ENCODE results near the gene DNAJC13.
A peak's percentile ranks its signal among the peaks of the same experiment; 100 is the strongest.
"Not testable (repeated sequence)": the region's sequence is repeated elsewhere in the genome, so short reads cannot be mapped to it uniquely, and the experiment has no call there.

The DNAJC13 gene

GRCh38 chr3:132396255-132396654 is 21.0 kb upstream of the DNAJC13 start:
- TF ChIP-seq, protein P1, sequence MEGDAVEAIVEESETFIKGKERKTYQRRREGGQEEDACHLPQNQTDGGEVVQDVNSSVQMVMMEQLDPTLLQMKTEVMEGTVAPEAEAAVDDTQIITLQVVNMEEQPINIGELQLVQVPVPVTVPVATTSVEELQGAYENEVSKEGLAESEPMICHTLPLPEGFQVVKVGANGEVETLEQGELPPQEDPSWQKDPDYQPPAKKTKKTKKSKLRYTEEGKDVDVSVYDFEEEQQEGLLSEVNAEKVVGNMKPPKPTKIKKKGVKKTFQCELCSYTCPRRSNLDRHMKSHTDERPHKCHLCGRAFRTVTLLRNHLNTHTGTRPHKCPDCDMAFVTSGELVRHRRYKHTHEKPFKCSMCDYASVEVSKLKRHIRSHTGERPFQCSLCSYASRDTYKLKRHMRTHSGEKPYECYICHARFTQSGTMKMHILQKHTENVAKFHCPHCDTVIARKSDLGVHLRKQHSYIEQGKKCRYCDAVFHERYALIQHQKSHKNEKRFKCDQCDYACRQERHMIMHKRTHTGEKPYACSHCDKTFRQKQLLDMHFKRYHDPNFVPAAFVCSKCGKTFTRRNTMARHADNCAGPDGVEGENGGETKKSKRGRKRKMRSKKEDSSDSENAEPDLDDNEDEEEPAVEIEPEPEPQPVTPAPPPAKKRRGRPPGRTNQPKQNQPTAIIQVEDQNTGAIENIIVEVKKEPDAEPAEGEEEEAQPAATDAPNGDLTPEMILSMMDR (conservative IDR thresholded peaks at IDR 0.05; ENCODE audit: low read depth, low read length): no peak
- no peak overlapping the region for H3K4me3 ChIP-seq (ENCODE audit: low read length)
- DNase-seq (ENCODE audit: low read depth): no peak

DNA sequence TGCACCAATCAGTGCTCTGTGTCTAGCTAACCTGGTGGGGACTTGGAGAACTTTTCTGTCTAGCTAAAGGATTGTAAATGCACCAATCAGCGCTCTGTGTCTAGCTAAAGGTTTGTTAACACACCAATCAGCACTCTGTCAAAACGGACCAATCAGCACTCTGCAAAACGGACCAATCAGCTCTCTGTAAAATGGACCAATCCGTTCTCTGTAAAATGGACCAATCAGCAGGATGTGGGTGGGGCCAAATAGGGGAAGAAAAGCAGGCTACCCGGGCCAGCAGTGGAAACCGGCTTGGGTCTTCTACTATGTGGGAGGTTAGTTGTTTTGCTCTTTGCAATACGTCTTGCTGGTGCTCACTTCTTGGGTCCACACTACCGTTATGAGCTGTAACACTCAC is 20.5 kb upstream of the DNAJC13 start:
- DNase-seq (ENCODE audit: low read depth); H3K4me3 ChIP-seq (ENCODE audit: low read length): not testable (repeated sequence)

- no peak overlapping the region for H3K4me3 ChIP-seq (ENCODE audit: low read length)
- TF ChIP-seq, protein P1 (conservative IDR thresholded peaks at IDR 0.05; ENCODE audit: low read depth, low read length): peak; percentile 89
- no peak for DNase-seq (ENCODE audit: low read depth)
Measured at GRCh38 chr3:132399054-132399929, 18.0 kb upstream of the DNAJC13 start.

GRCh38 chr3:132401255-132401654 is 16.0 kb upstream of the DNAJC13 start:
- no peak overlapping the region for H3K4me3 ChIP-seq (ENCODE audit: low read length)
- DNase-seq (ENCODE audit: low read depth): no peak
- TF ChIP-seq, protein P1 (conservative IDR thresholded peaks at IDR 0.05; ENCODE audit: low read depth, low read length): no peak

- H3K4me3 ChIP-seq (ENCODE audit: low read length): no peak overlapping the region
- TF ChIP-seq, protein P1 (conservative IDR thresholded peaks at IDR 0.05; ENCODE audit: low read depth, low read length): no peak
- no peak for DNase-seq (ENCODE audit: low read depth)
Measured at GRCh38 chr3:132404276-132404675, 13.0 kb upstream of the DNAJC13 start.

GRCh38 chr3:132405188-132405587 is 12.1 kb upstream of the DNAJC13 start:
- DNase-seq (ENCODE audit: low read depth): no peak
- TF ChIP-seq, protein P1 (conservative IDR thresholded peaks at IDR 0.05; ENCODE audit: low read depth, low read length): no peak

DNA sequence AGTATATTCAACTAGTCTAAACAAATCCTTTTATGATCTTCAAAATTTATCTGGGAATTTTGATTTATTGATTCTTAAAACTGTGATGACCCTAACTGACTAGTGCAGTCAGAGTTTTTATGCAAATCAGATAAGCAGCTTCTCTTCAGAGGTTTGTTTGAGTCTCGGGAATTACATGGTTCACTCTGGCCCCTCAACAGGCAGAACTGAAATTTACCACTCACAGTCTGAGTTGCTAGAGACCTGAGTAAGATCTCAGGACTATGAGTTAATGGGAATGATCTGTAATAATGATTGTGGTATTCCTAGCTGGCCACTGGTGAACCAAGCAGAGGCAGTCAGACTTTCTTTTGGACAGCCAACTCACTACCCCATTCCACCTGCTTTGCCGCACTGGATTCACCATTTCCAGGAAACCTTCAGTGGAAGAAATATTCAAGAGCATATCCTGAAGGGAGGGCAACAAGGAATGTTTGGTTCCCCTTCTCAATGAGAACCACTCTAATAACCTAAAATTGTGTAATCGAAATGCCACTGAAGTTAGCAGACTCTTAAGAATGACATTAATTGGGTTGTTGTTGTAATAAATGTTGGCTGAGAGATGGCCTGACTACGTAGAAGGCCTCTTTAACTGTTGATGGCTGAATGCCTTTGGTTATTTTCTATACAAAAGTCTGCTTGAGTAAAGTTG is 11.5 kb upstream of the DNAJC13 start:
- H3K4me3 ChIP-seq (ENCODE audit: low read length): no peak overlapping the region
- no peak for DNase-seq (ENCODE audit: low read depth)
- TF ChIP-seq, protein P1 (conservative IDR thresholded peaks at IDR 0.05; ENCODE audit: low read depth, low read length): no peak

More at GRCh38 chr3:132405188-132405587, 12.1 kb upstream of the DNAJC13 start:
- no peak overlapping the region for H3K4me3 ChIP-seq (ENCODE audit: low read length)
